Esophagus squamous epithelium (tissue), 4 donors: ENCODE data around the gene MRAS.

Source experiments
- CTCF ChIP-seq, 6 experiments: fragments of 450-650 bp in 4 of 6; fragments of 200-600 bp in 2 of 6; sonication (generic) in 2 of 6; IDR thresholded peaks; one replicate each; pipeline ENCODE4 v1.5.1; 2016 to 2019; ENCODE audit warnings: antibody characterized with exemption in 6 of 6, mild to moderate bottlenecking in 4 of 6, moderate library complexity in 4 of 6
- POLR2A ChIP-seq, 4 donors: fragments of 450-650 bp; IDR thresholded peaks; one replicate each; pipeline ENCODE4 v1.6.1; 2017; ENCODE audit warnings: antibody characterized with exemption in 4 of 4, mild to moderate bottlenecking in 4 of 4, moderate library complexity in 3 of 4

GRCh38 chr3:138418601-138419206, 70.3 kb downstream of the MRAS start:
- TF ChIP-seq CTCF (IDR thresholded peaks at IDR 0.05) (no peak), POLR2A (IDR thresholded peaks at IDR 0.05) (no peak)
